Kidney (tissue), 14 donors: ENCODE data around the gene MBD3. TPM values are rescaled to one million over a fixed set of nuclear protein-coding genes. Genes with fewer than 3 reads are reported as not detected.

ENCODE experiments used
- DNase-seq, 5 donors: peaks; one replicate each; pipeline ENCODE4 v3.0.0-alpha.2; 2013 to 2020
- FAIRE-seq: peaks from 2 replicates; lab custom pipeline; 2012; peaks lifted over from hg19 to GRCh38; lab: Jason Lieb, UNC
- H3K27ac ChIP-seq, 2 donors: one replicate each; pipeline ENCODE4 v1.7.0; 2013; ENCODE audit warnings: low read depth in 2 of 2, low read length in 2 of 2, inconsistent platforms in 1 of 2
- H3K27me3 ChIP-seq: one replicate; pipeline ENCODE4 v1.7.1; 2013; ENCODE audit warnings: low read length, inconsistent platforms; ENCODE audit not compliant: control insufficient read depth, insufficient read depth
- H3K36me3 ChIP-seq, 3 donors: one replicate each; pipeline versions ENCODE4 v1.7.0 to v1.7.1; 2013; ENCODE audit warnings: low read length in 3 of 3, control low read depth in 1 of 3, inconsistent platforms in 1 of 3; ENCODE audit not compliant: insufficient read depth in 3 of 3, control insufficient read depth in 2 of 3
- H3K4me1 ChIP-seq, 3 donors: one replicate each; pipeline versions ENCODE4 v1.7.0 to v1.7.1; 2013; ENCODE audit warnings: low read length in 3 of 3, inconsistent platforms in 1 of 3, low read depth in 1 of 3; ENCODE audit not compliant: control insufficient read depth in 2 of 3, insufficient read depth in 2 of 3
- H3K4me3 ChIP-seq, 3 donors: one replicate each; pipeline versions ENCODE4 v1.7.0 to v1.8.1; 2013; ENCODE audit warnings: low read length in 3 of 3, control low read depth in 1 of 3, inconsistent platforms in 1 of 3
- H3K9ac ChIP-seq, 3 donors: one replicate each; pipeline versions ENCODE4 v1.7.0 to v1.7.1; 2013; ENCODE audit warnings: low read length in 3 of 3, control low read depth in 1 of 3, inconsistent platforms in 1 of 3
- H3K9me3 ChIP-seq, 3 donors: one replicate each; pipeline versions ENCODE4 v1.7.0 to v1.7.1; 2013; ENCODE audit warnings: low read length in 3 of 3, control low read depth in 1 of 3, inconsistent platforms in 1 of 3; ENCODE audit not compliant: control insufficient read depth in 2 of 3, insufficient read depth in 1 of 3
- intact Hi-C: fragments of 100-400 bp; cut with DNase I; formaldehyde crosslinking; loops from one replicate; pipeline ENCODE4 v1.11.1; 2022
- polyA plus RNA-seq: library from polyadenylated mRNA; stranded (reverse); fragments of 350-450 nt; fragmentation: Illumina TruSeq; extraction: RNeasy Lipid Tissue Mini Kit (QIAGEN cat#74804); gene quantifications from one replicate; pipeline ENCODE4 v1.2.3, GENCODE V29; 2014; ENCODE audit warnings: low read depth, low replicate concordance; ENCODE audit not compliant: insufficient read depth
- total RNA-seq: library from RNA; stranded (reverse); fragmentation: NEBNext Ultra II Directional; extraction: Animal tissue kit (Norgen Biotek cat#: 25700); gene quantifications from one replicate; pipeline ENCODE4 v1.2.1, GENCODE V29; 2021
- TF ChIP-seq, protein P1 (sequence below): IDR thresholded peaks from 3 replicates; pipeline ENCODE4 v1.5.1; 2012; ENCODE audit warnings: mild to moderate bottlenecking, moderate library complexity, borderline replicate concordance; ENCODE audit not compliant: insufficient read depth; ENCODE audit errors: extremely low read depth
- donor health status: control.
- donor health status: control.
- donor health status: control.
- donor health status: control.
- donor health status: control.
- donor health status: DM: yes; HTN: yes; CAD: no.
- donor health status: Normal renal cell carcinoma (clear cell type).

MBD3 gene
- total and polyA plus RNA-seq, 2 donors from 2014 or later = 62.5 to 76.1 TPM

- Histone ChIP-seq H3K9ac (peak overlapping the region in 1 of 3 donors; percentile 42), H3K4me1 (peaks cover 0 to 9% (median 0%) of the 10 kb centered on the region in 3 donors), H3K9me3 (no peaks in the 10 kb centered on the region), H3K4me3 (peak overlapping the region in 2 of 3 donors; percentile 51), H3K27me3 (no peaks in the 10 kb centered on the region), H3K27ac (peak overlapping the region in 1 of 2 donors; percentile 51), H3K36me3 (no peaks in the 10 kb centered on the region)
- TF ChIP-seq, protein P1, sequence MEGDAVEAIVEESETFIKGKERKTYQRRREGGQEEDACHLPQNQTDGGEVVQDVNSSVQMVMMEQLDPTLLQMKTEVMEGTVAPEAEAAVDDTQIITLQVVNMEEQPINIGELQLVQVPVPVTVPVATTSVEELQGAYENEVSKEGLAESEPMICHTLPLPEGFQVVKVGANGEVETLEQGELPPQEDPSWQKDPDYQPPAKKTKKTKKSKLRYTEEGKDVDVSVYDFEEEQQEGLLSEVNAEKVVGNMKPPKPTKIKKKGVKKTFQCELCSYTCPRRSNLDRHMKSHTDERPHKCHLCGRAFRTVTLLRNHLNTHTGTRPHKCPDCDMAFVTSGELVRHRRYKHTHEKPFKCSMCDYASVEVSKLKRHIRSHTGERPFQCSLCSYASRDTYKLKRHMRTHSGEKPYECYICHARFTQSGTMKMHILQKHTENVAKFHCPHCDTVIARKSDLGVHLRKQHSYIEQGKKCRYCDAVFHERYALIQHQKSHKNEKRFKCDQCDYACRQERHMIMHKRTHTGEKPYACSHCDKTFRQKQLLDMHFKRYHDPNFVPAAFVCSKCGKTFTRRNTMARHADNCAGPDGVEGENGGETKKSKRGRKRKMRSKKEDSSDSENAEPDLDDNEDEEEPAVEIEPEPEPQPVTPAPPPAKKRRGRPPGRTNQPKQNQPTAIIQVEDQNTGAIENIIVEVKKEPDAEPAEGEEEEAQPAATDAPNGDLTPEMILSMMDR = no peak
- DNase-seq = peak; percentile 89 to 96 (median 92)
- FAIRE-seq = no peak
- intact Hi-C loops = no loop called here
Measured at GRCh38 chr19:1566392-1567115, 26.1 kb downstream of the MBD3 start.

DNA sequence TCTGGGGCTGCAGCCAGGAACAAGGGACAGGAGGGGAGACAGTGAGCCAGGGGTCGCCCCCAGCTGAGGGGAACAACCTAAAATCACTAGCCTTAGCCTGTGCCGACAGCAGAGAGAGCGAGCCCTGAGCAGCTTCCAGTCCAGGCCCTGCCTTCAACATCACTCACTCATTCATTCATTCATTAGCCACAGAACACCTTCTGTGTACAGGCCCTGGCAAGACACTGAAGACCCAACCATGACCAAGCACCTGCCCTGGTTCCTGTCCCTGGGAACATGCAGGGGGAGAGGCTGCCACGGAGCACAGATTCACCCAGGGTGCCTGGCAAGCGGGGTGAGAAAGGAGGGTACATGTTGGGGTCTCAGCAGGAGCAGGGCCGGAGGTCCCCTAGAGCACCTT is 29.4 kb downstream of the MBD3 start:
- no peak overlapping the region for H3K9ac ChIP-seq
- DNase-seq (no peak), FAIRE-seq (no peak)
- H3K9me3 ChIP-seq = no peaks in the 10 kb centered on the region
- peaks cover 0 to 6% (median 0%) of the 10 kb centered on the region in 3 donors for H3K4me1 ChIP-seq
- H3K27me3 ChIP-seq = no peaks in the 10 kb centered on the region
- H3K36me3 ChIP-seq = no peaks in the 10 kb centered on the region
- intact Hi-C loops = no loop called here
- TF ChIP-seq, protein P1 = no peak
- no peak overlapping the region for H3K4me3 ChIP-seq
- no peak overlapping the region for H3K27ac ChIP-seq

DNA sequence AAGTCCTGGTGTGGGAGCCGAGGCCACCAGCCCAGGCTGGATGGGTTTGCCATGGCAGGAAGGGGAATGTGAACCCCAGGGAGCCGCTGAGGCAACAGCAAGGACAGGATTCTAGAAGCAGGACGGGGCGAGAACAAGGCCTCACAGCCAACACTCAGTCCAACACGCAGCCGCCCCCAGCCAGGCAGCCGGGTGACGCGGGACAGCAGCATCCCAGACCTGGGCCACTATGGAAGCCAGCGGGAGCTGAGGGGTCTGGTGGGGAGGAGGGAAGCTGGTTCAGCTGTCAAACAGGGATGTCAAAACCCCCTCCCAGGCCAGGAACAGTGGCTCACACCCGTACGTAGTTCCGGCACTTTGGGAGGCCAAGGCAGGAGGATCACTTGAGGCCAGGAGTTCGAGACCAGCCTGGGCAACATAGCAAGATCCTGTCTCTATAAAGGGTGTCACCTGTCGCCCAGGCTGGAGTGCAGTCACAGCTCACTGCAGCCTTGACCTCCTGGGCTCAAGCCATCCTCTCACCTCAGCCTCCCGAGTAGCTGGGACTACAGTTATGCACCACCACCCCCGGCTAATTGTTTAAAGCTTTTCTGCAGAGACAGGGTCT is 31.3 kb downstream of the MBD3 start:
- no peak for FAIRE-seq
- no peaks in the 10 kb centered on the region for H3K9me3 ChIP-seq
- TF ChIP-seq, protein P1 = no peak
- intact Hi-C loops = no loop called here
- H3K4me1 ChIP-seq = peaks cover 0 to 6% (median 0%) of the 10 kb centered on the region in 3 donors
- no peak overlapping the region for H3K9ac ChIP-seq
- no peak overlapping the region for H3K27ac ChIP-seq
- H3K4me3 ChIP-seq = no peak overlapping the region
- H3K27me3 ChIP-seq = no peaks in the 10 kb centered on the region
- DNase-seq = no peak
- no peaks in the 10 kb centered on the region for H3K36me3 ChIP-seq
